Posterior vena cava (tissue), 2 donors: Measurements from ENCODE around the gene KLHDC4. TPM values are rescaled to one million over a fixed set of nuclear protein-coding genes. Genes with fewer than 3 reads are reported as not detected.
"Not testable (repeated sequence)": the region's sequence is repeated elsewhere in the genome, so short reads cannot be mapped to it uniquely, and the experiment has no call there.

Source experiments
- DNase-seq: peaks from one replicate; pipeline ENCODE4 v3.0.0-alpha.2; 2020; ENCODE audit warnings: low spot score
- intact Hi-C, 2 donors: fragments of 100-400 bp; cut with DNase I; formaldehyde crosslinking; loops; one replicate each; pipeline versions ENCODE4 v1.14.1 to v1.14.2; 2022 to 2023
- total RNA-seq, 2 donors: library from RNA; stranded (reverse); fragmentation: NEBNext Ultra II Directional; extraction: Animal tissue kit (Norgen Biotek cat#: 25700); gene quantifications; one replicate each; pipeline ENCODE4 v1.2.1, GENCODE V29; 2021
- donor health status: DM: yes; HTN: yes; CAD: no.
- donor health status: DM: yes; HTN: yes; CAD: no.

KLHDC4 gene
- total RNA-seq, 2 donors from 2014 or later: 19.8 to 21.9 TPM

DNA sequence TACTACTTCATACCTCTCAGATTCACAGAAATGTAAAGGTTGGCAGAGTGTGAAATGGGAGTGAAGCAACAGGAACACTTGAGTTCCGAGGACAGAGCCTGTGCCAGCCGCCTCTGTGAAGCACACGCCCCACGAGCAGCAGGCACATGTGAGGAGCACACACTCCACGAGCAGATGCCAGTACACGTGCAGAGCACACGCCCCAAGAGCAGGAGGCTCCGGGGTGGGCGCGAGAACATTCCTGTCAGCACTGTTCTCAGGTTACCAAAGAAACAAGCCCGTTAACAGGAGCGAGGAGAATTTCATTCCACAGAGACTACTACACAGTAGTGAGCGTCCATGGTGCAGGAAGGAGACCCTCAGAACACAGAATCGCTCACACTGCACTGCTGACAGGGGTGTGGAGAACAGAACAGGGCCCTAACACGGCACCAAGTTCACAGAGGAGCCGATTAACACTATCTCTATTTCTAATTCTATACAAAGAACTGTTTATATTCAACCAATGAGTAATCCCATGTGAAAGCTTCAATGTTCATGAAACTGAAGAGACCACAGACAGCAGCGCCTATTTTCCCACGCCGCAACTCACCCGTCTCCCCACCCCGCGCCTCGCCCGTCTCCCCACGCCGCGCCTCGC is 40.1 kb downstream of the KLHDC4 start:
- DNase-seq: no peak
- intact Hi-C loops: no loop called here

DNA sequence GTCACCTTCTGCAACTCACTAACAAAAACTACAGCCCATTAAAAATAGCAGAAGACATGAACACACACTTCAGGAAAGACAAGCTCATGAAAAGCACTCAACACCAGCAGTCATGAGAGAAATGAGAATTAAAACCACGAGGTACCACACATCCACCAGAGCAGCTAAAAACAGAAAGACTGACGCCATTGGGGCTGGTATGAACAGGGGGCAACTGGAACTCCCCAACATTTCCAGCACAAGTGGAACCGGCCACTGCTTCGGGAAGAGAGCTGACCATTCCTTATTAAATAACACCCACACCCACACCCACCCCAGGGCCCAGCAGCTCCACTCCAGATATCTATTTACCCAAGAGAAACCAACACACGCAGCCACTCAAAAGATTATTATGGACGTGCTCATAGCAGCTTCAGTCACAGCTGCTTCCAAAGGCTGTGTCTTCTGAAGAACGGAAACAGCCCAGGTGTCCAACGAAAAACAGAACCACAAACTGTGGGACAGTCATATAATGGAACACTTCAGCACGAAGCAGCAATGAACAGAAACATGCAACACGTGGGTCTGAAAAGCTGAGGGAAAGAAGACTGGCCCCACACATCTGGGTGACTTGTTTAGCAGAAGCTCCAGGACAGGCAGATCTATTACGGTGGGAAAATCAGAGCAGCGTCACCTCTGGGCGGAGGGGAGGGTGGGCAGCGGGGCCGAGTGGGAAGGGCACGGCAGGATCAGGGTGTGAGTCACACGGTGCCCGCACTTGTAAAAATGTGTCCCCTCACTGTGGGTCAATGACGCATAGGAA is 41.1 kb downstream of the KLHDC4 start:
- intact Hi-C loops: no loop called here
- no peak for DNase-seq

GRCh38 chr16:87723226-87723623 is 42.6 kb downstream of the KLHDC4 start:
- intact Hi-C loops: no loop called here
- DNase-seq: no peak

DNA sequence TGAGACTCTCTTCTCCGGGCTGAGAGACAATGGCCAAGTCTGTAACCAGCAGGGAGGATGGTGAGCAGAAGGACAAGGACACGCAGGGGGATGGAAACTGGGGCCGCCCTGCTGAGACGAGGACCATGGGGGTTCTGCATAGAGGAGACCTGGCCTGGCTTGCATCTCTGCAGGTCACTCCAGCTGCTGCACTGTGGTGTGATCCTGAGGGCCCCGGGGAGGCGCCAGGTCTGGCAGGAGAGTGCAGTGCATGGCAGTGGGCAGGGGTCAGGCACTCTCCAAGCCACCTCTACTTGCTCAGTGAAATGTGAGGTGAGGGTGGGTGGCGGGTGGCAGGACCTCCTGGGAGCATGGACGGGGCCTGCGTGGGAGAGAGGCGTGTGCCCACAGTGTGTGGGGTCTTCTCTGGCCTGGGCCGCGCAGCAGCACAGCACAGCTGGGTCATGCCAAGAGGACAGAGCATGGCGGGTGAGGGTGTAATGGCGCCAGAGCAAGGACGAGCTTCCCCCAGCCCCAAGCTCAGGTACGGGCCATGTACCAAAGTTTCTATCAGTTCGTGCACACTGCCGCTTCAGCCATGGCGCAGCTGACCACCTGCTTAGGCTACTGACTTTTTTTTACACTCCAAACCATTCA is 43.1 kb downstream of the KLHDC4 start:
- no peak for DNase-seq
- intact Hi-C loops: no loop called here

- no peak for DNase-seq
- intact Hi-C loops: no loop called here
Observed at GRCh38 chr16:87721622-87722585, 43.9 kb downstream of the KLHDC4 start.

GRCh38 chr16:87720446-87720845 is 45.3 kb downstream of the KLHDC4 start:
- no peak for DNase-seq
- intact Hi-C loops: no loop called here

- intact Hi-C loops: not testable (repeated sequence)
Observed at GRCh38 chr16:87718831-87719230, 47.0 kb downstream of the KLHDC4 start.

DNA sequence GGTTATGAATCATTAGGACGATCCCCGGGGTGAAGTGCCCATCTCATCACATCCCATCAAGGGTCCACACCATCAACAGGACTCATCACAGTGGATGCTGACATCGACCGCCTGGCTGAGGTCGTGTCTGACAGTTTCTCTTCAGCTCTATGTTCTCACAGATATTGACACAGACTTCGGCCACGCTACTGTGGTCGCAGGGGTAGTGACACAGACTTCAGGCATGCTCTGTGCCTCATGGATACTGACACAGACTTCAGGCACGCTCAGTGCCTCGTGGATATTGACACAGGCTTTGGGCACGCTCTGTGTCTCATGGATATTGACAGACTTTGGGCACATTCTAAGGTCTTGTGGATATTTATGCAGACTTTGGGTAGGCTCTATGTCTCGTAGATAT is 50.1 kb downstream of the KLHDC4 start:
- intact Hi-C loops: no loop called here
- DNase-seq: no peak

More at GRCh38 chr16:87718831-87719230, 47.0 kb downstream of the KLHDC4 start:
- DNase-seq: not testable (repeated sequence)

DNA sequence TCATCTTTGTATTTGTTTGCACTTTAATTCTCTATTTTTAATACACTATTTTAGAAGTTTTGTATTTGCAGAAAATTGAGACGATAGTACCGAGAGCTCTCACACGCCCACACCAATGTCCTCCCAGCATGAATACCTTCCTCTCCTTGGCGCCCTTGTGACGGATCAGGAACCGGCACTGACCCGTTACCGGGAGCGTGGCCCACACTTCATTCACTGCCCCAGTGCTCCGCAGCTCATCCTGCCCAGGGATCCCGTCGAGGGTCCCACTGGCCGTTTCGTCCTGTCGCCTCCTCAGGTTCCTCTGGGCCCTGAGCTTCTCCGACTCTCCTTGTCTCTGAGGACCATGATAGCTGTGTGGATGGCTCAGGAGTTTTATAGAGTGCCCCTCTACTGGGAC is 50.6 kb downstream of the KLHDC4 start:
- DNase-seq: no peak
- intact Hi-C loops: no loop called here

DNA sequence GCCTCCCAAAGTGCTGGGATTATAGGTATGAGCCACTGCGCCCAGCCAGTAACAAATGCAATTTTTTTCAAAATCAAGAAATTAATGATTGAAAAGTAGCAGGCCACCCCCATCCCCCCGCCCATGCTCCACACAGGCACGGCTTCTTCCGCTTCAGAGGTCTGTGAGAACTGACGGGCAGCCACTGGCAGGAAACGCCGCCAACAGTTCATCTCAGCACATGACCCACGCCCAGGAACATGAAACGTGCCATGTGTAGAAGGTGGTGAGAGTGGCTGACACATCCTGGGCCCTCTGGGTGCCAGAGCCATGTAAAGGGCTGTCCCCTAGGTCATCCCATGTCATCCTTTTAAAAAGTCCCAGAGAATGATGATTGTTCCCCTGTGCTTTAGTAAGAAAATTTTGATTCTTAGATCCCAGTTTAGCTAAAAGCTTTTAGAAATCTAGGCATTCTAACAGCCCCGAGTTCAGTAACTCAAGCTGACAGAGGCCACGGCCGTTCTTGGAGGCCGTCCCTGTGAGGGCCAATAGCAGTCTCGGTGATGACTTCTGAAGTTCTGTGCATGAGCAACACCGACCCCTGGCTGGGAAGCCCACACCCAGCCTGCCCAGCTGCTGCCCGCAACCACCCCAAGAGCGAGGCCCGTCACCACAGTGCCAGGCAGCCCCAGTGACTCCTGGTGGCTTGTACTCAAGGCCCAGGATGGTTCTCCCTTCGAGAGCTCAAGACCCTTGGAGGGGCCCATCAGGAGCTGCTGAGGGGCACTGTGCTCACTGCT is 52.1 kb downstream of the KLHDC4 start:
- intact Hi-C loops: no loop called here
- DNase-seq: no peak

DNA sequence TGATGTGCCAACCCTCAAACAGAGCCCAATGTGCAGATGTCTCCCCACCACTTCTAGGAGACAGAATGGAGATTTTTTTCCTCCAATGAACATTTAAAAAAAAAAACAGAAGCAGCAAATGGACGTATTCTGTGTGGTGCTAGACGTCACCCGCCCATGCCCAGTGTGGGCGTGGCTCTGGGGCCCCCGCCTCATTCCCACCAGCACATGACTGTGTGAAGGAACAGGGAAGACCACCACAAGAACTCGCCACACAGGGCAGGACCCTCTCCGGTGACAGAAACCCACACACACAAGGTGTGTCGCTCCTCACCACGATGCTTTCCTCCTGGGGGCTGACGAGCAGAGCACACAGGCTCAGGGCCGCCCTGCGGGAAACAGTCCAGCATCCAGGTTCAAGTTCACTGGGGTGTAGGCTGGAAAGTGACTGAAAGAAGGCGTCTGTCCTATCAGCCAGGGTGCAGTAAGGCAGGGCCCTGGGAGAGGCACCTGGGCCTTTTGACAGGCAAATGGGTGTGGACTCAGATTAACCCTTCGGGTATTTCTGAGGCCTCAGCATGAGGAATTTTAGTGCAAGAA is 53.5 kb downstream of the KLHDC4 start:
- intact Hi-C loops: no loop called here
- DNase-seq: no peak

DNA sequence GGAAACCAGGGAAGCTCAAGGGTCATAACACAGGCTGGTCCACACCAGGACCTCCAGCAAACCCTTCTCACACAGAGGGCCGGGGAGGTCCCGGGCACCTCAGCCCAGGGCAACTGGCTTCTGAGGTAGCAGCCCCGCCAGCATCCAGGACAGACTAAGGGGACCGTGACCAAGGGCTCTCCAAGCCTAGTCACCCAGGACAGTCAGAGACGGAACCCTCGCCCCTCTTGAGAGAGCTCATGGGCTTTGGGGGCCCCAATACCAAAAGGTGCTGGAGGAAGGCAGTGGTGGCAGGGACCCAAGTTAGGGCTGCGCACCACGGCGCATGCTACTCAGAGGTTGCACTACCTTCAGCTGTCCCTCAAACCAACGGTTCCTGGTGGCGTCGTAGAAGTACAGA is 54.9 kb downstream of the KLHDC4 start:
- intact Hi-C loops: no loop called here
- DNase-seq: no peak

DNA sequence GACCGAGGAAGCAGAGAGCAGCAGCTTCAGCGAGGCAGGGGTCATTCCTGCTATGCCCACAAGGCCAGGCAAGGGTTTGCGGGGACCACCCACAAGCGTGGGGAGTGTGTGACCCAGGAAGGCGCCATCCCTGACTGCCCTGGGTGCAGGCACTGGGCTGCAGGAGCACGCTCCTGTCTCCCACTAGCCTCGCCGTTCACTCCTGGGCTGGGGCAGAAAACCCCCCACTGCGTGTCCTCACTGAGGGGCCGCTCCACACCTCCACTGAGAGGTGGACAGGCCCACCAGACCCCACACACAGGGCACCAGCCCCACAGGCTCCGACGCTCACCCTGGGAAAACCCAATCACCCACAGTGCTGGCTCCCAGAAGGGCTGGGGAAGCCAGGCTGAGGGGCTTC is 56.1 kb downstream of the KLHDC4 start:
- DNase-seq: no peak
- intact Hi-C loops: no loop called here

DNA sequence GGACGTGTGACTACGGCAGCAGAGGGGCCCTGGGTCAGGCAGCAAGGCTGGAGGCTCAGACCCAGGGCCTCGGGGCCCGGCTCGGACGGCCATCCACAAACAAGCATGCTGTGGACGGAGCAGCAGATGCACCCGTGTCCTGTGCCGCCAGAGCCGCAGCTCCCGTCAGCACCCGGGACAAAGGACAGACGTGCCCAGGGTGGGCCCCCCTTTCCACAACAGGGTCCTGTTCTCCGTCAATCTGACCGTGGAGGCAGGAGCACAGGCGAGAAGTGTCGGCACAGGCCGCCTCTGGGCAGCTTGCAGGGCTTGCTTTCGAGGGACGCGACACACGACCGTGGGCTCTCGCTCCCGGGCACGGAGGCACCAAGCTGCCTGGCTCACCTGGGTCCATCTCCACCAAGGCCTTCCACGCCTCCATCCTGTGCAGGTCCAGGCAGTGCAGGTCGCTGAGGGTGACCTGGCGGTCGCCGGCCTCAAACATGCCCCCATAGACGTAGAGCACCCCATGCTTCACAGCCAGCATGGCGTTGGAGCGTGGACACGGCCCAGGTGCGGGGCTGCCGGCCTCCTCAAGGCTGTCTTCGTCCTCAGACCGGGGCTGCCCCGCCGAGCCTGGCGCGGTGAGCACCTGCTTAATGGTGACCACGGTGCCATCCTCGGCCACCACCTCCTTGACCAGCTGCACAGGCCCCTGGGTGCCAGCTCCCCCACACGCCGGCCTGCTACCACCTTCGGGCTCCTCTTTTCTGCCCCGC is 56.7 kb downstream of the KLHDC4 start:
- no peak for DNase-seq
- intact Hi-C loops: no loop called here

DNA sequence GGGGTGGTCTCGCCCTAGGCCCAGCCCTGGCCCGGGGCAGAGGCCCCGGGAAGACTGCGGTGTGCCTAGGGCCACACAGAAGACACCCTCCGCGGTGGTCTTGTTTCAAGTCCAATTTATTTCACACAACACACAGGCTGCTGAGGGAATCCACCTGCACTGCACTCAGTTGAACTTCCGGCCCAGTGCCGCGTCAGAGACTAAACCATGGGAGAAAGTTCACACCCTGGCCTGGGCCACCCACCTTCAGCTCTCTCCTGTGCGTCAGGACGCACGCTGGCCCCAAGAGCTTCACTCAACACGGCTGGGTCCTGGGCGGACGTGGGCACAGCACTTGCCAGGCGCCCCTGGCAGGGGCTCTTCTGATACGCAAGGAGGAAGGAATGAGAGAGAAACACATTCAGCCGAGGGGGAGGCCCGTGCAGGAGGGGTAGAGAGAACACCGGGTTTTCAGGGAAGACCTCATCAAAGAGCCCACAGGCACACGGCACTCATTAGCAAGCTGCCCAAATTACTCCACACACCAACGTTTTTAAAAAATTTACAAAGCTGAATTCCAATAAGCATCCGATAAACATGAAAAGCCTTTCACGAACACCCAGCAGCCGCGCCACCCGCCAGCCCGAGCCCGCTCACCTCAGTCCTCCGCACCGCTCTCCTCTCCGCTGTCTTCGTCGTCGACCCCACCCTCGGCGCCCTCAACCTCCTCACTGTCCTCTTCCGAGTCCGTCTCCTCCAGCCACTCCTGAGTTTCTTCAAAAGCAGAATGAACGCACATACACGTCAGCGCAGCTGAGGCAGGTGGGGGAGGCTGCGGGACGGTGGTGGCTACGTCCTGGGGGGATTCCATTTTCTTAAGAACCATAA is 57.8 kb downstream of the KLHDC4 start:
- intact Hi-C loops: no loop called here
- no peak for DNase-seq

GRCh38 chr16:87707097-87707496 is 58.7 kb downstream of the KLHDC4 start:
- DNase-seq: no peak
- intact Hi-C loops: no loop called here
